ENCODE measurements around the gene TAS2R38.

TAS2R38 gene

DNA sequence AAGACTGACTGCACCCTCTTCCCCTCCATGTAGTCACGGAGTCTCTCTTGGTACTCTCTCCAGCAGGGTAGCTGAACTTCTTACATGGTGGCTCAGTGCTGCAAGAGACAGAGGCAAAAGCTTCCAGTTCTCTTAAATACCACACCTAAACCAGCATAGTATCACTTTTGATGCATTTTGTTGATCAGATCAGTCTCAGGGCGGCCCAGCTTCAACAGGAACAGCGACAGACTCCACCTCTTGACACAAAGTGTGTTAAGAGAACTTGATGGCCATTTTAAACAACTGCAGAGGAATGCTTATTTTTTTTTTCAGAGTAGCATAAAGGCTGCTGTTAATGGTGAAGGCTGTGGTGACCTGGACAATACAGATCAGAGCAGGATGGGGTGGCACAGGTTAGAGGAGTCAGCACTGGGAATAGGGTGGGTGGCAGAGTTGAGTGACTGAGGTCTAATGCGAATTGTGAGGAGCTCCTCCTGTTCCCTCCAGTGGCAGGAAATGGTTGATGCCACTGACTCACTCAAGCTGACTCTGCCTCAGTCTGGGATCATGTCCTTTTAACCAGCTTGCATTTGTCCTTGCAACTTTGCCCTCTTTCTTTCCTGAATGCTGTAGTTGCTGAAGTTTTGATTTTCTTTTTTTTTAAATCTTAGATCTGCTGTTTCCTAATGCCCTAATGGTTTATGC, 39.4 kb upstream of the TAS2R38 start:
- Histone ChIP-seq H3K4me1 (ENCODE audit: insufficient read depth, low read length, severe bottlenecking) (no peaks in the 10 kb centered on the region), H3K27ac (ENCODE audit: low read depth, low read length, poor library complexity, severe bottlenecking) (no peak overlapping the region), H3K27me3 (ENCODE audit: insufficient read depth, low read length) (no peaks in the 10 kb centered on the region), H3K9ac (ENCODE audit: low read length) (no peak overlapping the region), H4K20me1 (ENCODE audit: insufficient read depth, low read length) (no peaks in the 10 kb centered on the region), H3F3A (ENCODE audit: insufficient read depth, low read length) (no peaks in the 10 kb centered on the region), H3K9me3 (ENCODE audit: low read length) (no peaks in the 10 kb centered on the region), H3K36me3 (ENCODE audit: insufficient read depth, low read length) (no peaks in the 10 kb centered on the region), H3K4me2 (ENCODE audit: low read length) (no peak overlapping the region), H3K4me3 (ENCODE audit: low read depth, low read length, poor library complexity, severe bottlenecking) (no peak overlapping the region), H3K9me2 (ENCODE audit: low read depth, low read length) (no peaks in the 10 kb centered on the region), H2AFZ (ENCODE audit: low read length) (no peak overlapping the region), H3K79me2 (ENCODE audit: insufficient read depth, low read length) (no peaks in the 10 kb centered on the region)
- TF ChIP-seq, protein P1, sequence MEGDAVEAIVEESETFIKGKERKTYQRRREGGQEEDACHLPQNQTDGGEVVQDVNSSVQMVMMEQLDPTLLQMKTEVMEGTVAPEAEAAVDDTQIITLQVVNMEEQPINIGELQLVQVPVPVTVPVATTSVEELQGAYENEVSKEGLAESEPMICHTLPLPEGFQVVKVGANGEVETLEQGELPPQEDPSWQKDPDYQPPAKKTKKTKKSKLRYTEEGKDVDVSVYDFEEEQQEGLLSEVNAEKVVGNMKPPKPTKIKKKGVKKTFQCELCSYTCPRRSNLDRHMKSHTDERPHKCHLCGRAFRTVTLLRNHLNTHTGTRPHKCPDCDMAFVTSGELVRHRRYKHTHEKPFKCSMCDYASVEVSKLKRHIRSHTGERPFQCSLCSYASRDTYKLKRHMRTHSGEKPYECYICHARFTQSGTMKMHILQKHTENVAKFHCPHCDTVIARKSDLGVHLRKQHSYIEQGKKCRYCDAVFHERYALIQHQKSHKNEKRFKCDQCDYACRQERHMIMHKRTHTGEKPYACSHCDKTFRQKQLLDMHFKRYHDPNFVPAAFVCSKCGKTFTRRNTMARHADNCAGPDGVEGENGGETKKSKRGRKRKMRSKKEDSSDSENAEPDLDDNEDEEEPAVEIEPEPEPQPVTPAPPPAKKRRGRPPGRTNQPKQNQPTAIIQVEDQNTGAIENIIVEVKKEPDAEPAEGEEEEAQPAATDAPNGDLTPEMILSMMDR (IDR thresholded peaks at IDR 0.05; ENCODE audit: low read length), result no peak
- TF ChIP-seq EZH2 (IDR thresholded peaks at IDR 0.05; ENCODE audit: borderline replicate concordance, low read length), result no peak

DNA sequence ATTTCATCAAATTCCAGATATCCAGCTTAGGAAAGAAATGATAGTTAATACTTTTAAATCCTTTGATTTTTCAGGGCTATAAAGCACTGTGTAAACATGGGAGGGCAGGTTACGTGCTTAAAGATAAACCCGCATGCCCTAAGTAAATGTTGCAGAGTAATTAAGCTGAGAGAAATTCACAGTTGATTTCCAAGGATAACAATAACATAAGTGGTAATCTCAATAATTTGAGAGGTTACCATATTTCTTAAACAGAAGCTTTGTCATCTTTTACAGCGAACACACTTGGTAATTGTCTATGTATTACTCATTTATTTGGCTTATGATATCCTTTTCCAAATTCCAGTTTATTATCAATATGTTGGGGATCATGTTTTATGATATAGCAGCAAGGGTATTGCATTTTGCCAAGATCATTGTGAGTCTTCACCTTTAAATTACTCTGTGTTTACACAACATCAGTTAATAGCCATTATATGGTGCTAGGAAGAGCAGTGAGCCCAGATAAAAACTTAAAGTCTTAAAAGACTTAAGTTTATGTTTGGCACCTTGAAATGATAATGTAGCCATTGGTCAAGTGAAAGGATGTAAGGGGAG, 37.5 kb upstream of the TAS2R38 start:
- Histone ChIP-seq H3K9me3 (ENCODE audit: low read length) (no peaks in the 10 kb centered on the region), H3K27ac (ENCODE audit: low read depth, low read length, poor library complexity, severe bottlenecking) (no peak overlapping the region), H2AFZ (ENCODE audit: low read length) (no peak overlapping the region), H3K79me2 (ENCODE audit: insufficient read depth, low read length) (no peaks in the 10 kb centered on the region), H3K36me3 (ENCODE audit: insufficient read depth, low read length) (no peaks in the 10 kb centered on the region), H3F3A (ENCODE audit: insufficient read depth, low read length) (no peaks in the 10 kb centered on the region), H3K4me3 (ENCODE audit: low read depth, low read length, poor library complexity, severe bottlenecking) (no peak overlapping the region), H4K20me1 (ENCODE audit: insufficient read depth, low read length) (no peaks in the 10 kb centered on the region), H3K27me3 (ENCODE audit: insufficient read depth, low read length) (no peaks in the 10 kb centered on the region), H3K4me2 (ENCODE audit: low read length) (no peak overlapping the region), H3K9ac (ENCODE audit: low read length) (no peak overlapping the region), H3K9me2 (ENCODE audit: low read depth, low read length) (no peaks in the 10 kb centered on the region), H3K4me1 (ENCODE audit: insufficient read depth, low read length, severe bottlenecking) (no peaks in the 10 kb centered on the region)
- no peak for TF ChIP-seq EZH2 (IDR thresholded peaks at IDR 0.05; ENCODE audit: borderline replicate concordance, low read length)
- TF ChIP-seq, protein P1 (IDR thresholded peaks at IDR 0.05; ENCODE audit: low read length), result no peak

DNA sequence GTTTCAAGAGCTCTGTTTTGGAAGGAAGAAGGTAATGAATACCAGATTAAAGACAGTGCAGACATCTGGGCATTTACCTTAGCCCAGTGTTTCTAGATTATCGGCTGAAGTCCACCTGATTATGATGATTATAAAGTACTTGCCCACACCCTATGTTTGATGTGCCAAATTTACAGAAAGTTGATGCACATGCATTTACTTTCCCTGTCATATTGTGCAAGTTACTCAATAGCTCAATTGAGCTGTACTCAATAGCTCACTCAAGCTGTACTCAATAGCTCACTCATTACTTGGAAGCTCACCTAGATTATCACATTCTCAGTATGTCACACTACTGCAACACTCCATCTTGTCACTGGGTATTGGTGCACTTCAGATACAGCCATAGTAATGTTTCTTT, 35.6 kb upstream of the TAS2R38 start:
- no peak overlapping the region for H3K4me3 ChIP-seq (ENCODE audit: low read depth, low read length, poor library complexity, severe bottlenecking)
- no peak for TF ChIP-seq EZH2 (IDR thresholded peaks at IDR 0.05; ENCODE audit: borderline replicate concordance, low read length)
- TF ChIP-seq, protein P1 (IDR thresholded peaks at IDR 0.05; ENCODE audit: low read length), result no peak
- no peaks in the 10 kb centered on the region for H4K20me1 ChIP-seq (ENCODE audit: insufficient read depth, low read length)
- no peak overlapping the region for H3K9ac ChIP-seq (ENCODE audit: low read length)
- H3K27me3 ChIP-seq (ENCODE audit: insufficient read depth, low read length), result no peaks in the 10 kb centered on the region
- H3K36me3 ChIP-seq (ENCODE audit: insufficient read depth, low read length), result no peaks in the 10 kb centered on the region
- H3K79me2 ChIP-seq (ENCODE audit: insufficient read depth, low read length), result no peaks in the 10 kb centered on the region
- no peaks in the 10 kb centered on the region for H3K9me3 ChIP-seq (ENCODE audit: low read length)
- no peaks in the 10 kb centered on the region for H3K4me1 ChIP-seq (ENCODE audit: insufficient read depth, low read length, severe bottlenecking)
- H3K27ac ChIP-seq (ENCODE audit: low read depth, low read length, poor library complexity, severe bottlenecking), result no peak overlapping the region
- no peak overlapping the region for H3K4me2 ChIP-seq (ENCODE audit: low read length)
- H3F3A ChIP-seq (ENCODE audit: insufficient read depth, low read length), result no peaks in the 10 kb centered on the region
- no peaks in the 10 kb centered on the region for H3K9me2 ChIP-seq (ENCODE audit: low read depth, low read length)
- no peak overlapping the region for H2AFZ ChIP-seq (ENCODE audit: low read length)
